DOHH2 (cell line): Measurements from ENCODE around the gene CLDND1.

Source experiments
- CTCF ChIP-seq: fragments of 200-600 bp; sonication (generic); IDR thresholded peaks from one replicate; pipeline ENCODE4 v1.5.1; 2014; ENCODE audit warnings: antibody characterized with exemption, mild to moderate bottlenecking, low read depth, low read length; ENCODE audit not compliant: poor library complexity, severe bottlenecking
- EZH2phosphoT487 ChIP-seq: fragments of 200-600 bp; sonication (generic); IDR thresholded peaks from 2 replicates; pipeline ENCODE4 v1.6.1; 2017; ENCODE audit warnings: borderline replicate concordance, mild to moderate bottlenecking, antibody characterized with exemption, low read length, moderate library complexity, mixed read lengths

DNA sequence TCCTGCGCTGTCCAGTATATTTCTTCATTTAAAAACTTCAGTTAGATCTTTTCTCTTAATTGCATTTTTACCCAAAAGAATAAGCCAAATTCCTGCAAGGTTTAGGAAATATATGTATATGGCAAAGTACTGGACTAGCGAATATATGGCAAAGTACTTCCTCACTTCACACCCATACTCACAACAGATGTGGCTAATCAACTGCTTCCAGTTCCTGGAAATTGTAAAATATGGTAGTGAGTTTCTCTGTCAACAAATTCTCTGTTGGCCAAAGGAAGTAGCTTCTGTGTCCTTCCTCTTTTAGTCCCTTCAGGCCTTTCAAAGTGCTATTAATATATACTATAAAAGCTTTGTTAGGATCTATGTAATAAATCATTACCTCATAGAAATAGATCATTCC is 31.1 kb upstream of the CLDND1 start:
- TF ChIP-seq CTCF, result no peak
- no peak for TF ChIP-seq EZH2phosphoT487
